PC-9 (cell line): ENCODE measurements around the gene GPR17. TPM values are rescaled to one million over a fixed set of nuclear protein-coding genes. Genes with fewer than 3 reads are reported as not detected.

ENCODE experiments used
- BruUV-seq: library from RNA; stranded (reverse); fragments of 400-500 nt; replicated peaks from 2 replicates; lab custom pipeline; 2021; lab: Mats Ljungman, UMichigan
- CTCF ChIA-PET: fragments of 300-600 bp; sonication (Branson Sonifier 250); formaldehyde crosslinking; loops from one replicate; lab custom pipeline; 2022; ENCODE audit warnings: antibody characterized with exemption; lab: Charles Lee
- POLR2A ChIA-PET: fragments of 300-600 bp; sonication (Branson Sonifier 250); formaldehyde crosslinking; loops from one replicate; lab custom pipeline; 2022; ENCODE audit warnings: antibody characterized with exemption; ENCODE audit not compliant: unreplicated experiment; lab: Charles Lee
- DNase-seq, 2 experiments: peaks; one replicate each; pipeline versions ENCODE4 v3.0.0 to v3.0.0-alpha.2; 2015 to 2022; ENCODE audit warnings: mixed read lengths in 1 of 2
- H2AFZ ChIP-seq: fragments of 200-600 bp; sonication (generic); 2 replicates; pipeline ENCODE4 v1.8.1; 2017; ENCODE audit warnings: antibody characterized with exemption
- H3F3A ChIP-seq: fragments of 200-600 bp; sonication (generic); 2 replicates; pipeline ENCODE4 v1.8.1; 2017; ENCODE audit warnings: antibody characterized with exemption, mild to moderate bottlenecking, low read depth; ENCODE audit not compliant: insufficient read depth
- H3K27ac ChIP-seq: fragments of 200-600 bp; sonication (generic); 2 replicates; pipeline ENCODE4 v1.6.1; 2016; ENCODE audit warnings: mixed run types
- H3K27me3 ChIP-seq: fragments of 200-600 bp; sonication (generic); 2 replicates; pipeline ENCODE4 v1.6.1; 2016; ENCODE audit warnings: low read depth, mixed run types; ENCODE audit not compliant: insufficient read depth
- H3K36me3 ChIP-seq: fragments of 200-600 bp; sonication (generic); 2 replicates; pipeline ENCODE4 v1.6.1; 2016; ENCODE audit warnings: low read depth, mixed run types
- H3K4me1 ChIP-seq: fragments of 200-600 bp; sonication (generic); replicated peaks from 2 replicates; pipeline ENCODE4 v1.6.1; 2016; ENCODE audit warnings: mixed run types; ENCODE audit not compliant: insufficient read depth
- H3K4me2 ChIP-seq: fragments of 200-600 bp; sonication (generic); 2 replicates; pipeline ENCODE4 v1.6.1; 2017; ENCODE audit warnings: mixed run types
- H3K4me3 ChIP-seq: fragments of 200-600 bp; sonication (generic); 2 replicates; pipeline ENCODE4 v1.6.1; 2016; ENCODE audit warnings: mixed run types
- H3K79me2 ChIP-seq: fragments of 200-600 bp; sonication (generic); 2 replicates; pipeline ENCODE4 v1.6.1; 2017; ENCODE audit warnings: low read depth, mixed run types
- H3K9me2 ChIP-seq: fragments of 200-600 bp; sonication (generic); 2 replicates; pipeline ENCODE4 v1.8.1; 2017; ENCODE audit warnings: mild to moderate bottlenecking; ENCODE audit not compliant: insufficient read depth
- H3K9me3 ChIP-seq: fragments of 200-600 bp; sonication (generic); 2 replicates; pipeline ENCODE4 v1.8.1; 2016; ENCODE audit warnings: low read depth; ENCODE audit not compliant: insufficient read depth
- H4K20me1 ChIP-seq: fragments of 200-600 bp; sonication (generic); 2 replicates; pipeline ENCODE4 v1.8.1; 2017; ENCODE audit not compliant: insufficient read depth
- EZH2 ChIP-seq: fragments of 200-600 bp; sonication (generic); IDR thresholded peaks from 2 replicates; pipeline ENCODE4 v1.8.0; 2017; ENCODE audit warnings: antibody characterized with exemption, low read depth
- intact Hi-C: fragments of 100-400 bp; cut with micrococcal nuclease; formaldehyde crosslinking; loops from one replicate; pipeline ENCODE4 v1.10.0; 2022; ENCODE audit not compliant: unreplicated experiment
- total RNA-seq: library from RNA; stranded (reverse); gene quantifications from 2 replicates; pipeline ENCODE4 v1.2.3, GENCODE V29; 2021
- TF ChIP-seq, protein P1 (sequence below): fragments of 200-600 bp; sonication (generic); conservative IDR thresholded peaks from 2 replicates; pipeline ENCODE4 v1.6.1; 2017; ENCODE audit warnings: mixed run types, antibody characterized with exemption, mild to moderate bottlenecking, moderate library complexity

Gene GPR17
- total RNA-seq, 1 experiment from 2014 or later = not detected

DNA sequence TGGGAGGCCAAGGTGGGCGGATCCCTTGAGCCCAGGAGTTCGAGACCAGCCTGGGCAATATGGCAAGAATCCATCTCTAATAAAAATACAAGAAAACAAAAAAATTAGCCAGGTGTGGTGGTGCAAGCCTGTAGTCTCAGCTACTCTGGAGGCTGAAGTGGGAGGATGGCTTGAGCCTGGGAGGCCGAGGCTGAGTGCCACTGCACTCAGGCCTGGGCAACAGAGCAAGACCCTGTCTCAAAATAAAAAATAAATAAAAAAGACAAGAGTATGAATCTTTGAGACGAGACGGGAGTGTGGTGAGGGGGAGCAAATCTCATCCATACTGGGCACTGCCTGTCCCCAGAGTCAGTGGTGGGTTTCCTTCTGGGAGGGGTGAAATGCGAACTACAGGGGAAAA is 12.2 kb downstream of the GPR17 start:
- no TSS peak for BruUV-seq
- TF ChIP-seq, protein P1, sequence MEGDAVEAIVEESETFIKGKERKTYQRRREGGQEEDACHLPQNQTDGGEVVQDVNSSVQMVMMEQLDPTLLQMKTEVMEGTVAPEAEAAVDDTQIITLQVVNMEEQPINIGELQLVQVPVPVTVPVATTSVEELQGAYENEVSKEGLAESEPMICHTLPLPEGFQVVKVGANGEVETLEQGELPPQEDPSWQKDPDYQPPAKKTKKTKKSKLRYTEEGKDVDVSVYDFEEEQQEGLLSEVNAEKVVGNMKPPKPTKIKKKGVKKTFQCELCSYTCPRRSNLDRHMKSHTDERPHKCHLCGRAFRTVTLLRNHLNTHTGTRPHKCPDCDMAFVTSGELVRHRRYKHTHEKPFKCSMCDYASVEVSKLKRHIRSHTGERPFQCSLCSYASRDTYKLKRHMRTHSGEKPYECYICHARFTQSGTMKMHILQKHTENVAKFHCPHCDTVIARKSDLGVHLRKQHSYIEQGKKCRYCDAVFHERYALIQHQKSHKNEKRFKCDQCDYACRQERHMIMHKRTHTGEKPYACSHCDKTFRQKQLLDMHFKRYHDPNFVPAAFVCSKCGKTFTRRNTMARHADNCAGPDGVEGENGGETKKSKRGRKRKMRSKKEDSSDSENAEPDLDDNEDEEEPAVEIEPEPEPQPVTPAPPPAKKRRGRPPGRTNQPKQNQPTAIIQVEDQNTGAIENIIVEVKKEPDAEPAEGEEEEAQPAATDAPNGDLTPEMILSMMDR = no peak
- TF ChIP-seq EZH2 = no peak
- ChIA-PET CTCF (no interaction called here), POLR2A (no interaction called here)
- no peak overlapping the region for H3K4me2 ChIP-seq
- no peaks in the 10 kb centered on the region for H3F3A ChIP-seq
- DNase-seq = no peak
- no peak overlapping the region for H3K4me3 ChIP-seq
- no peak overlapping the region for H3K27ac ChIP-seq
- no peaks in the 10 kb centered on the region for H3K36me3 ChIP-seq
- H3K27me3 ChIP-seq = 0 out of 2 replicates have a peak, but pooled peaks cover 2% of the 10 kb centered on the region
- H3K9me2 ChIP-seq = no peaks in the 10 kb centered on the region
- peaks cover 5% of the 10 kb centered on the region; the same call in 1 of the 2 replicates for H3K9me3 ChIP-seq
- H2AFZ ChIP-seq = no peak overlapping the region
- no peaks in the 10 kb centered on the region for H4K20me1 ChIP-seq
- H3K79me2 ChIP-seq = no peaks in the 10 kb centered on the region
- no peaks in the 10 kb centered on the region for H3K4me1 ChIP-seq
- intact Hi-C loops = no loop called here

DNA sequence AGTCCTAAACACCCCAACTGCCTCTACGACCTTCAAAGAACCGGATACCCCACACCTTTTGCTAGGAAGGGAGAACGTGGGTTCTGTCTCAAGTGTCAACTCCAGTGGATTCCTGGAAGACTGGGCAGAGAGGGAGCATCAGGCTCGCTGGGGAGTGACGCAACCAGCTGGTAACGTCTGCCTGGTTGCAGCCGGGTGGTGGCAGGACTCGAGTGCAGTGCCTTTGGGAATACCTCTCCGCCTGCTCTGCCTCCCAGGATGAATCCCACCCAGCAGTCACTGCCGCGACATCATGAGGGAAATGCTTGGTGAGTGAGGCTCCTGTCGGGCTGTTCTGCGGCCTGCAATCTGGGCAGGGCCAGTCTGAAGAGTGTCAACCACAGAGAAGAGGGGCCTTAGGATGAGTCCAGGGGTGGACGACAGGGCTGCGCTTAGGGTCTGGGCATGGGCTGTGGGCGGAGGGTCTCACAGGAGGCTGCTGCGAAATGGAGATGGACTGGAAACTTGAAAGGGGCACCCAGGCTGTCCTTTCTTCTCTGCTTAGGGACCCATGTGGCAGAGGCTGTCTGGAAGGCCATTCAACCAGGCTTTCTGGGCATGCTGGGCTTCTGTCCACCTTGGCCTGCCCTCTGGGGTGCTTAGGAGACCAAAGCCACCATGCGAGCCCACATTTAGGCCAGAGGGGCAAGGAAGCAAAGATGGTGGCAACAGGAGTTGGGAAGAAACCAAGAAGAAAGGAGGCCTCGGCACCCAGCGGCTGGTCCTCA is 12.9 kb downstream of the GPR17 start:
- H3K79me2 ChIP-seq = no peaks in the 10 kb centered on the region
- no peak overlapping the region for H3K4me2 ChIP-seq
- H3K9me3 ChIP-seq = peaks cover 5% of the 10 kb centered on the region; the same call in 1 of the 2 replicates
- no peak for DNase-seq
- H3K4me3 ChIP-seq = no peak overlapping the region
- no peaks in the 10 kb centered on the region for H4K20me1 ChIP-seq
- ChIA-PET CTCF (no interaction called here), POLR2A (no interaction called here)
- H3K9me2 ChIP-seq = no peaks in the 10 kb centered on the region
- H3K27me3 ChIP-seq = 0 out of 2 replicates have a peak, but pooled peaks cover 2% of the 10 kb centered on the region
- no peaks in the 10 kb centered on the region for H3K36me3 ChIP-seq
- no peaks in the 10 kb centered on the region for H3K4me1 ChIP-seq
- no TSS peak for BruUV-seq
- H2AFZ ChIP-seq = no peak overlapping the region
- TF ChIP-seq, protein P1 = no peak
- no peak for TF ChIP-seq EZH2
- H3K27ac ChIP-seq = no peak overlapping the region
- intact Hi-C loops = no loop called here
- no peaks in the 10 kb centered on the region for H3F3A ChIP-seq

DNA sequence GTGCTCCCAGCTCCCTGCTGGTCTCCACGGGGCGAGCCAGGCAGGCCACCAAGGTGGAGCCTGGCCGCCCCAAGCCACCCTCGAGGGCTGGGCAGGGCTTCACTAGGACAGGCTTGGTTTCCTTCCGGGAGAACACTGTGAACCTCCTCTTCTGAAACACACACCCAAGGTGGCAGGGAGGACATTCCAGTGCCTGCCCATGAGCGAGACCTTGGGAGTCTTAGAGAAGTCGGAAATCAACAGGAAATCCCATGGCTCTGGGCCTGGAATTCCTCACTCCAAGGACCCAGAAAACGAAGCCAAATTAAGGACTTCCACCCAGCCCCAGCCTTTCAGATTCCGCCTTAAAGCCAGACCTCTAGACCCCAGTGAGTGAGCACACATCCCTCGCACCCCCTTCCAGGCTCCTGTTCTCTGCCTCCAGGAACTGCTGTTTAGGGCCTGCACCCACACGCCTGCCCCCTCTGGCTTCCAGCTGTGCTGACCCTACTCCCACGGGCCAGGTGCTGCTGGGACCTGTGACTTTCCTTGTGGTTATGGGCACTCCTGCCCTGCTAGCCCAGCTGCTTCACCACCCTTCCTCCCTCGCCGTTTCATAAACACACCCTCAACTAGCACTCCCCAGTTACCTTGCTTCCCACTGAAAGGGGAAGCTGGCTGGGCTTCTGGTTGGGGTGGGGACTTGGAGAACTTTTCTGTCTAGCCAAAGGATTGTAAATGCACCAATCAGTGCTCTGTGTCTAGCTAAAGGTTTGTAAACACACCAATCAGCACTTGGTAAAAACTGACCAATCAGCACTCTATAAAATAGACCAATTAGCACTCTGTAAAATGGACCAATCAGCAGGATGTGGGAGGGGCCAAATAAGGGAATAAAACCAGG is 13.7 kb downstream of the GPR17 start:
- H3K4me1 ChIP-seq = no peaks in the 10 kb centered on the region
- H3K79me2 ChIP-seq = no peaks in the 10 kb centered on the region
- TF ChIP-seq, protein P1 = no peak
- TF ChIP-seq EZH2 = no peak
- no peaks in the 10 kb centered on the region for H4K20me1 ChIP-seq
- POLR2A ChIA-PET = interaction anchor here (0.6 kb wide), 1 partner anchor 68 kb away, joined by 4 read pairs; no protein-coding TSS in a partner anchor
- H3F3A ChIP-seq = no peaks in the 10 kb centered on the region
- no peak overlapping the region for H3K4me2 ChIP-seq
- no peaks in the 10 kb centered on the region for H3K9me2 ChIP-seq
- H3K27me3 ChIP-seq = peaks cover 4% of the 10 kb centered on the region; the same call in 1 of the 2 replicates
- peaks cover 5% of the 10 kb centered on the region; the same call in 1 of the 2 replicates for H3K9me3 ChIP-seq
- no peak overlapping the region for H3K4me3 ChIP-seq
- H3K27ac ChIP-seq = no peak overlapping the region
- no peak overlapping the region for H2AFZ ChIP-seq
- no TSS peak for BruUV-seq
- DNase-seq = no peak
- CTCF ChIA-PET = no interaction called here
- intact Hi-C loops = no loop called here
- no peaks in the 10 kb centered on the region for H3K36me3 ChIP-seq
